Activated CD8-positive, alpha-beta memory T cell treated with anti-CD3 and anti-CD28 coated beads, Interleukin-2, amount 50 U/mL, for 24 hours (primary cell): Measurements from ENCODE around the gene DLGAP1.
"Not testable (repeated sequence)": the region's sequence is repeated elsewhere in the genome, so short reads cannot be mapped to it uniquely, and the experiment has no call there.

Source experiments
- DNase-seq: peaks from one replicate; pipeline ENCODE4 v3.0.0-alpha.2; 2020; ENCODE audit errors: extremely low read depth

DLGAP1 gene

GRCh38 chr18:3721771-3722648 is 733.1 kb downstream of the DLGAP1 start:
- DNase-seq, result no peak

- no peak for DNase-seq
Observed at GRCh38 chr18:3720818-3721545, 734.1 kb downstream of the DLGAP1 start.

GRCh38 chr18:3720159-3720558 is 734.9 kb downstream of the DLGAP1 start:
- no peak for DNase-seq

GRCh38 chr18:3717376-3718025 is 737.6 kb downstream of the DLGAP1 start:
- DNase-seq, result no peak

- DNase-seq, result no peak
Observed at GRCh38 chr18:3716116-3716660, 738.9 kb downstream of the DLGAP1 start.

- no peak for DNase-seq
Observed at GRCh38 chr18:3715231-3716080, 739.7 kb downstream of the DLGAP1 start.

- DNase-seq, result no peak
Observed at GRCh38 chr18:3713708-3714107, 741.4 kb downstream of the DLGAP1 start.

GRCh38 chr18:3713166-3713565 is 741.9 kb downstream of the DLGAP1 start:
- no peak for DNase-seq

- DNase-seq, result no peak
Observed at GRCh38 chr18:3712491-3712890, 742.6 kb downstream of the DLGAP1 start.

GRCh38 chr18:3710712-3711301 is 744.3 kb downstream of the DLGAP1 start:
- DNase-seq, result no peak

- no peak for DNase-seq
Observed at GRCh38 chr18:3709205-3709604, 745.9 kb downstream of the DLGAP1 start.

GRCh38 chr18:3706279-3707097 is 748.6 kb downstream of the DLGAP1 start:
- no peak for DNase-seq

- no peak for DNase-seq
Observed at GRCh38 chr18:3704556-3705344, 750.4 kb downstream of the DLGAP1 start.

GRCh38 chr18:3703732-3704176 is 751.4 kb downstream of the DLGAP1 start:
- DNase-seq, result no peak

- not testable (repeated sequence) for DNase-seq
Observed at GRCh38 chr18:3699707-3700567, 755.2 kb downstream of the DLGAP1 start.

- DNase-seq, result not testable (repeated sequence)
Observed at GRCh38 chr18:3694030-3694778, 760.9 kb downstream of the DLGAP1 start.

GRCh38 chr18:3693410-3693809 is 761.7 kb downstream of the DLGAP1 start:
- DNase-seq, result no peak
